Neutrophil (primary cell): ENCODE measurements around the gene TYRO3.

Experiments
- H3K27ac ChIP-seq: fragments of 200-600 bp; sonication (generic); 2 replicates; pipeline ENCODE4 v1.5.1; 2016; ENCODE audit warnings: mild to moderate bottlenecking, moderate library complexity
- H3K27me3 ChIP-seq: fragments of 200-600 bp; sonication (generic); 2 replicates; pipeline ENCODE4 v1.6.0; 2016; ENCODE audit warnings: mild to moderate bottlenecking
- H3K36me3 ChIP-seq: fragments of 200-600 bp; sonication (generic); 2 replicates; pipeline ENCODE4 v1.5.1; 2017
- H3K4me1 ChIP-seq, 2 experiments: fragments of 200-600 bp in 1 of 2; sonication (generic) in 1 of 2; 1 replicate in 1 of 2; 2 replicates in 1 of 2; pipeline versions ENCODE4 v1.5.1 to v1.6.1; 2013 to 2016; ENCODE audit warnings: low read depth in 1 of 2, low read length in 1 of 2, mild to moderate bottlenecking in 1 of 2, moderate library complexity in 1 of 2; ENCODE audit not compliant: control insufficient read depth in 1 of 2, insufficient read depth in 1 of 2
- H3K4me3 ChIP-seq, 2 experiments: fragments of 200-600 bp in 1 of 2; sonication (generic) in 1 of 2; 1 replicate in 1 of 2; 2 replicates in 1 of 2; pipeline ENCODE4 v1.5.1; 2013 to 2016; ENCODE audit warnings: low read depth in 1 of 2, low read length in 1 of 2, mild to moderate bottlenecking in 1 of 2, moderate library complexity in 1 of 2
- H3K9me3 ChIP-seq: fragments of 200-600 bp; sonication (generic); 2 replicates; pipeline ENCODE4 v1.5.1; 2016
- TF ChIP-seq, protein P1 (sequence below): fragments of 200-600 bp; sonication (generic); IDR thresholded peaks from 2 replicates; pipeline ENCODE4 v1.5.1; 2016; ENCODE audit warnings: antibody characterized with exemption

TYRO3 gene

DNA sequence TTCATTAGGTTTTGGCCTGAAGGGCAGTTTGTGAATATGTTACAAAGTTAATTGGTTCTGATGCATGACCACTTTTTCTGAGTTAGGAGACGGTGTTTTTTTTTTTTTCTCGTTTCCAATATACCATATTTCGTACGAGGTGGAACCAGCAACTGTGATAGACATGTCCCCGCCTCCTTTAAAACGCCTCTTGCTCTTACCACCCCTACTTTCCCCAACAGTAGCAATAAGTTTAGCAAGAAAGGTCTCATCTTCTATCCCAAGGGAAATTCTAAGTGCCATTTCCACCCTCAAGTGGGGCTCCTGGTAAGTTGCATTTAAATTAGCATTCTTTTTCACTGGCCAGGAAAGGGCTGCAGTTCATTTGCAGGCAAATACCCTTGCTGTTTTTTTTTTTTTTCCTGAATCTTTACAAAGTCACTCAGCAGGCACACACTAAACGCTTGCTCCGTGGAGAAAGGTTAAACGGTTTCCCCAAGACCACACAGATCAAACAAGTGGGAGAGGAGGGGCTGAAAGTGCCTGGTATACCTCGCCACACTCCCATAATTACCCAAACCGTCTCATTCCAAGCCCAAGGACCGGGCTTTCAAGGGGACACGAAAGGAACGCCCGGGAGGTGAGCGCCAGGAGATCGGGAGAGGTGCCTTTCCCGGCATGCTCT lies 61.7 kb downstream of the TYRO3 start:
- Histone ChIP-seq H3K4me3 (peak overlapping the region; percentile 71 to 89), H3K4me1 (peaks cover 9 to 18% of the 10 kb centered on the region in 2 experiments), H3K27me3 (peaks cover 25% of the 10 kb centered on the region), H3K36me3 (no peaks in the 10 kb centered on the region), H3K9me3 (no peaks in the 10 kb centered on the region), H3K27ac (peak overlapping the region; percentile 76)
- TF ChIP-seq, protein P1, sequence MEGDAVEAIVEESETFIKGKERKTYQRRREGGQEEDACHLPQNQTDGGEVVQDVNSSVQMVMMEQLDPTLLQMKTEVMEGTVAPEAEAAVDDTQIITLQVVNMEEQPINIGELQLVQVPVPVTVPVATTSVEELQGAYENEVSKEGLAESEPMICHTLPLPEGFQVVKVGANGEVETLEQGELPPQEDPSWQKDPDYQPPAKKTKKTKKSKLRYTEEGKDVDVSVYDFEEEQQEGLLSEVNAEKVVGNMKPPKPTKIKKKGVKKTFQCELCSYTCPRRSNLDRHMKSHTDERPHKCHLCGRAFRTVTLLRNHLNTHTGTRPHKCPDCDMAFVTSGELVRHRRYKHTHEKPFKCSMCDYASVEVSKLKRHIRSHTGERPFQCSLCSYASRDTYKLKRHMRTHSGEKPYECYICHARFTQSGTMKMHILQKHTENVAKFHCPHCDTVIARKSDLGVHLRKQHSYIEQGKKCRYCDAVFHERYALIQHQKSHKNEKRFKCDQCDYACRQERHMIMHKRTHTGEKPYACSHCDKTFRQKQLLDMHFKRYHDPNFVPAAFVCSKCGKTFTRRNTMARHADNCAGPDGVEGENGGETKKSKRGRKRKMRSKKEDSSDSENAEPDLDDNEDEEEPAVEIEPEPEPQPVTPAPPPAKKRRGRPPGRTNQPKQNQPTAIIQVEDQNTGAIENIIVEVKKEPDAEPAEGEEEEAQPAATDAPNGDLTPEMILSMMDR: no peak

DNA sequence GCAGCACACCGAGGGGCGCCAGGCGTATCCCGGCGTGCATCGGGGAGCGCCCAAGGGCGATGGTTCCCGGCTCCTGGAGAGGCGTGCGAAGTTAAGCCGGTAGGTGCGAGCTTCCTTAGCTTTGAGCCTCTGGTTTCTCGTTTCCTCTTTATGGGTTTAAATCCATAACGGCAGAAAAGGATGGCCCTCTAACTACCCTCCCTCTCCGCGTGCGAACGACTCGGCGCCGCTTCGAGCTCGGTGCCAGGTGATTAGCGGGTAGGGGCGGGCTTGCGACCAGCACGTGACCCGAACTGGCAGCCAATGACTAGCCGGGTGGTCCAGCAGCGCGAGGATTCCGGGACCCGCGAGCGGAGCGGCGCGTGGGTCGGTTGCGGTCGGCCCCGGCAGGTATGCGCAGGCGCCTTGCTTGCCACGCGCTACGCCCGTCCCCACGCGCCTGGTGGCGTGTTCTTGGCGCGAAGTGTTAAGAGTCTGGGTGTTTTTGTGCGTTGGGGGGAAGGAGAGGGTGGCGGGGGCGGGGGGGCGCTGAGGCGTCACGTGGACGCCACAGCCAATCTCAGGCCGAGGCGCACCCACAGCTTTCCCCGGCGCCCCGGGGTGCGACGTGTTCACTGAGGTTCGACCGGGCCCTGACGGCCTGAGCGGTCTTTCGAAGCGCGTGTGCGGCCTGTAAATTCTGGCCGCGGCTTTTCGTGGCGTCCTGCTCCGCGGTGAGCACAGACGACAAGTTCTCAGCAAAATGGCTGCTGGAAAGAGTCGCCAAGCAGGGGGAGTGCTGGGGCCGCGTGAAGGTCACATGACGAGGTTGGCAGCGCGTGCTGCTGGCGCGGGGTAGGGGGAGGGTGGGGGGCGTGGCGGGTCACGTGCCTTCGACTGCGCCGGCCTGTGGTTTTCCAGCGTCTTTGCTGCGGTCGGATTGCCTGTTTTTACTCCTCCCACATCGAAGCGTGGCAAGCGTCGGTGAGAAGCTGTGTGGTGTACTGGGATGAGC lies 62.5 kb downstream of the TYRO3 start:
- Histone ChIP-seq H3K4me1 (peaks cover 9 to 18% of the 10 kb centered on the region in 2 experiments), H3K27ac (peak overlapping the region; percentile 76), H3K9me3 (no peaks in the 10 kb centered on the region), H3K4me3 (peak overlapping the region; percentile 71 to 89), H3K27me3 (peaks cover 25% of the 10 kb centered on the region), H3K36me3 (no peaks in the 10 kb centered on the region)
- TF ChIP-seq, protein P1: no peak

DNA sequence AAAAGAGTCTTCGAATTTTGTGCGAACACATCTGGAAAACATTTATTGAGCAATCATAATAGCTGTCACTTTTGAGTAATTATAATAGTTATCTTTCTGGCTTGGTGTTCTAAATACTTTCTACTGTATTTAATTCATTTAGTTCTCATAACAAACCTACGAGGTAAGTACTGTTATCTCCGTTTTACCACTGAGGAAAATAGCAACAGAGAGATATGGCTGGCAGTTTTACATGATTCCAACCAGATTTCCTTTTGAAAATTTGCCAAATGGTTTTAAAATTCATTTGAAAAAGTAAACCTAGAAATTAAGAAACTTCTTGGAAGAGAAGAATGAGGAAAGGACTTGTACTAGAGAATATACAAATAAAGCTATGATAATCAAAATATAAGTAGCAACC lies 63.9 kb downstream of the TYRO3 start:
- H3K9me3 ChIP-seq: no peaks in the 10 kb centered on the region

GRCh38 chr15:41627203-41627602 lies 68.2 kb downstream of the TYRO3 start:
- Histone ChIP-seq H3K27me3 (peaks cover under 1% of the 10 kb centered on the region), H3K9me3 (no peaks in the 10 kb centered on the region), H3K4me1 (peaks cover 0 to 3% of the 10 kb centered on the region in 2 experiments), H3K27ac (no peak overlapping the region), H3K4me3 (no peak overlapping the region), H3K36me3 (no peaks in the 10 kb centered on the region)
- TF ChIP-seq, protein P1: no peak

More for the DNA sequence above, 63.9 kb downstream of the TYRO3 start:
- H3K27me3 ChIP-seq: peaks cover 25% of the 10 kb centered on the region
- H3K27ac ChIP-seq: no peak overlapping the region
- no peak overlapping the region for H3K4me3 ChIP-seq
- H3K36me3 ChIP-seq: no peaks in the 10 kb centered on the region
- peaks cover 9 to 18% of the 10 kb centered on the region in 2 experiments for H3K4me1 ChIP-seq
- TF ChIP-seq, protein P1: no peak

GRCh38 chr15:41629463-41629862 lies 70.5 kb downstream of the TYRO3 start:
- H3K27ac ChIP-seq: no peak overlapping the region
- peaks cover 0 to 5% of the 10 kb centered on the region in 2 experiments for H3K4me1 ChIP-seq
- H3K36me3 ChIP-seq: no peaks in the 10 kb centered on the region
- H3K4me3 ChIP-seq: no peak overlapping the region
- TF ChIP-seq, protein P1: no peak
- no peaks in the 10 kb centered on the region for H3K9me3 ChIP-seq
- no peaks in the 10 kb centered on the region for H3K27me3 ChIP-seq
